ENCODE data around the gene FGGY. TPM values are rescaled to one million over a fixed set of nuclear protein-coding genes. Genes with fewer than 3 reads are reported as not detected.
"Not testable (repeated sequence)": the region's sequence is repeated elsewhere in the genome, so short reads cannot be mapped to it uniquely, and the experiment has no call there.

The FGGY gene
- polyA plus RNA-seq, 3 donors, result 22.8 to 26.2 (median 26.1) TPM

GRCh38 chr1:59345221-59345620 lies 48.3 kb downstream of the FGGY start:
- no peak for DNase-seq (ENCODE audit: low read depth in 3 of 3, low spot score in 2 of 3)

DNA sequence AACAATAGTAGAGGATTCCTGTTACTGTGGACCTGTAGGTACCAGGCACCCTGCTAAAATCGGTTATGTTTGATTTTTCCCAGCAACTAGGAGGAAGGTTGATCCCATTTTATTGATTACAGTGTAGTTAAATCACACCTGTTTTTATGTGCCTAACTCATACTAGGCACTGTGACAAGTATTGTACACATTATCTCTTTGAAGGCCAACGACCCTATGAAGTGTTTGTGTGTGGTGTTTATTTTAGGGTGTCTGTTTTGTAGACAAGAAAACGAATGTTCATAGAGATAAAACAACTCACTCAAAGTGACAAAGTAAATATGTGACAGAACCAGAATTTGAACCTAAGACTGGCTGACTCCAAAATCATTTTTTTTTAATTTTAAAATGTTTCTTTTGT lies 49.5 kb downstream of the FGGY start:
- no peak for DNase-seq (ENCODE audit: low read depth in 3 of 3, low spot score in 2 of 3)

- DNase-seq (ENCODE audit: low read depth in 3 of 3, low spot score in 2 of 3), result no peak
Measured at GRCh38 chr1:59349101-59349500, 52.2 kb downstream of the FGGY start.

DNA sequence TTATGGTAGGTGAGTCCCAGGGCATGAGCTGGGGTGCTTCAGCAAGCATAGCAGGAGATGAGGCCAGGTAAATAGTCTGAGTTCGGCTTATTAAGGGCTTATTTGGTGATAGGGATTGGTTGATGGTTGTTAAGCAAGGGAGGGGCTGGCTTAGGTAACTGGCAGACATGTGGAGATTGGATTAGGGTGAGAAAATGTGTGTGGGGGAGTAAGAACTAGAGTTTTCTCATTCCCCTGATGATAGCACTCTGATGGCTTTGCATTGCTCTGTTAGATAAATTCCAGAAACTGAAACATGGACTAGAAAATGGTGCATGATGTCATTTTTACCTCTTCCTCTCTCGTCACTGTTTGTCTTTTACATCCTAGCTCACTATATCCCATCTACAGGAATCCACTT lies 53.6 kb downstream of the FGGY start:
- no peak for DNase-seq (ENCODE audit: low read depth in 3 of 3, low spot score in 2 of 3)

DNA sequence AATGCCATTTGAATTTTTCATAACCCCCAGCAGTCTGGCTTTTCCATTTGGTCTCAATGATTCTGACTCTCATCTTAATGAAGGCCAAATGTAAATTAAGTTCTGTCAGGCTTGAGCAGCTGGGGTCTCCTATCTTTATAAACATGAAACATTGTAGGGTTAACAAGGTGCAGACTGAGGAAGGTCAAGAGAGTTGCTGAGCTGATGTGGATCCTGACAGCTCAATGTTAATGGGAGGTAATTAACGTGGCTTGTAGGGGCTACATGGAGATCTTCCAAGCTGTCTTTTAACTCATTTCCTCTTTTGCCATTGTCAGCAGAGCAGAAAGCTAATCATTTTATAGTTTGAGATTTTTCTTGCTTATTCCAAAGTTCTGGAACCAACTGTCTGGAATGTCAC lies 55.2 kb downstream of the FGGY start:
- no peak for DNase-seq (ENCODE audit: low read depth in 3 of 3, low spot score in 2 of 3)

GRCh38 chr1:59353453-59353852 lies 56.6 kb downstream of the FGGY start:
- DNase-seq (ENCODE audit: low read depth in 3 of 3, low spot score in 2 of 3), result no peak

DNA sequence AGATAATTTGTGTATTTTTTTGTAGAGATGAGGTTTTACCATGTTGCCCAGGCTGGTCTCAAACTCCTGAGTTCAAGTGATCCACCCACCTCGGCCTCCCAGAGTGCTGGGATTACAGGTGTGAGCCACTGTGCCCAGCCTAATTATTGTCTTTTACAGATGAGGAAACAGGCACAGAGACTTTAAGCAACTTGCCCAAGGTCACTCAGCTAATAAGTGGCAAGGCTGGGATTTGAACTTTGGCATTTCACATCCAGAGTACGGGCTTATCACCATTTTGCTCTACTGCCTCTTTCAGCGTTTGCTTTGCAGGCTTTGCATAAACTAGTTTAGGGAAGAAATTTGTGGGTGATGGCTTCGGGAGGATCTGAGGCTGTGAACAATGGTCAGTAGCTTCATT lies 57.3 kb downstream of the FGGY start:
- DNase-seq (ENCODE audit: low read depth in 3 of 3, low spot score in 2 of 3), result not testable (repeated sequence)

DNA sequence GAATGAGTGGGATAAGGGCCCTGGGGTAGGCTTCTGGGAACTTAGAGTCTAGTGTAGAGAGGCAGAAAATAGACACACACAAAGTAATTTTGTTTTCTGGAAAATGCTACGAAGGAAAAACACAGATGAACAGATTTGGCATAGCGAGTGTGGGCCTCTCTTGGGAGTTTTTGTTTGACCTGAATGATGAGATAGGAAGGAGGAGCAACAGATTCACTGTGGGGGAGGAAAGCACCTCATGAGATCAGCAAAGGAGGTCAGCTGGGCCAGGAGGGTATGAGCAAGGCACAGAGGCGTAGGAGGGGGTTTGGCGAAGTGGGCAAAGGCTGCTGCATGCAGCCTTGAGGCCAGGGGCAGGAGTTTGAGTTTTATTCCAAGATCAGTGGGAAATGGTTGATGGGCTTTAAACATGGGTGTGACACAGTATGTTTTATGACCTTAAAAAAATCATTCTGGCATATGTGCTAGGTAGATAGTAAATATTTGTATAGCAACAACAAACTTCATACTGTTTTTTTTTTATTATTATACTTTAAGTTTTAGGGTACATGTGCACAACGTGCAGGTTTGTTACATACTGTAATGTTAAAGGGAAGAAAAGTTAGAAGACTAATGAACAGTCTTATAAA lies 57.9 kb downstream of the FGGY start:
- DNase-seq (ENCODE audit: low read depth in 3 of 3, low spot score in 2 of 3), result no peak

GRCh38 chr1:59355361-59355760 lies 58.5 kb downstream of the FGGY start:
- DNase-seq (ENCODE audit: low read depth in 3 of 3, low spot score in 2 of 3), result no peak

- no peak for DNase-seq (ENCODE audit: low read depth in 3 of 3, low spot score in 2 of 3)
Measured at GRCh38 chr1:59356627-59357026, 59.7 kb downstream of the FGGY start.

DNA sequence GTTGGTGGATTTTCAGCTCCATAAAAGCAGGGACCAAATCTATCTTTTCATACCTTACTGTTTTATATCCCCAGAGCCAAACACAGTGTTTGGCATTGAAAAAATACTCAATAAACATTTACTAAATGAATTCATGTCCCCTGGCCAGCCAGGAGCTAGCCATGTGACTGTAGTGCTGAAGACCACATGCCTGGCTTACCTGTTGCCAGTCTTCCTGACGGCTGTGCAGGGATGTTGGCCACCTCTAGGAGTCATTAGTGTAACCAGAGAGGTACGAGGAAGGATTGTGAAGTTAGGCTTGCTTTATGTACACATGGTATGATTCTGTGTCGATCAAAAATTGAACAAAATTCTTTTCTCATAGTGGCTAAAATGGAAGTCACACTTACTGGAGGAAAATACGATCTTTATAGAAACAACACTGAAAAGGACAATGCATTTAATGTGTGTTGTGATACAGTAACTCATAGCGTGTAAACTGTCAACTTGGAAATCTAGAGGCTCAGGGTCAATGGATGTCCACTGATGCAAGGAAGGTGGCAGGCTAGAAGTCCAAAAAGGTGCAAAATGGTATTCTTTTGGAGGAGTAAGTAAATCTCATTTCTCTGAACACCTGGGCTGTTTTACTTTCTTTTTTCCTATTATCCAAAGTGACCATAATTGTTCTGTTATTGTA lies 60.9 kb downstream of the FGGY start:
- no peak for DNase-seq (ENCODE audit: low read depth in 3 of 3, low spot score in 2 of 3)

- DNase-seq (ENCODE audit: low read depth in 3 of 3, low spot score in 2 of 3), result no peak
Measured at GRCh38 chr1:59359325-59359724, 62.4 kb downstream of the FGGY start.

DNA sequence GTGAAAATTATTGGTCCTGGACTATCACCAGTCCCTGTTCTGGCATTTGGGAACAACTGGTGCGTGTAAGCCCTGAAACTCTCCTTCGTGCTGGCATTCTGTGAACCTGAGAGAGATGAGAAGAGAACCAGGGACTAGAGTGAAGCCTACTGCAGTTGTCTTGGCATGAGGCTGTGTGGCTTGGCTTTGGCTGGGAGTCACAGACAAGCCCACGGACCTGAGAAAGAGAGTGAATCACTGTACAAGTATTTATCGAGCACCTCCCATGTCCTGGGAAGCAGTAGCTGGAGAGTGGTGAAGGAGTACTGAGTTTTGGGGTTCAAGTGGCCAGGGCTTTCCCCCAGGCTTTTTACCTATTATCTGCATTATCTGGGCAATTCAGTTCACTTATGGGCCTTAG lies 63.3 kb downstream of the FGGY start:
- DNase-seq (ENCODE audit: low read depth in 3 of 3, low spot score in 2 of 3), result no peak

DNA sequence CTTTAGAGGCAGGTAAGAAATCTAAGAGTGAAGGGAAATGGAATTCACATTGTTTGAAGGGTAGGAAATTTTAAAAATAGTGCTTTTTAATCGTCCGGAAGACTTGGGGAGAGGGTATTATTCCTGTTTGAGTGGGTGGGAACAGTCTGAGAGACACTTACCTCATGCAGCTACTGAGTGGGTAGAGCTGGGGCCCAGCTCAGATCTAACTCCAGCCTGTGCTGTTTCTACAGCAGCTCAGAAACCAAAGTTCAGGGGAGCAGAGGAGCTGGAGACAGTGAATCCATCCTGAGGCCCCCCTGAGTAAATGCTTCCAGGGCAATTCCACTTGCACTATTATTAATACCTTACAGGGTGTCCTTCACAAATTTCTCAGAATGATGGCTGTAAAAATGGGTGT lies 63.8 kb downstream of the FGGY start:
- no peak for DNase-seq (ENCODE audit: low read depth in 3 of 3, low spot score in 2 of 3)

DNA sequence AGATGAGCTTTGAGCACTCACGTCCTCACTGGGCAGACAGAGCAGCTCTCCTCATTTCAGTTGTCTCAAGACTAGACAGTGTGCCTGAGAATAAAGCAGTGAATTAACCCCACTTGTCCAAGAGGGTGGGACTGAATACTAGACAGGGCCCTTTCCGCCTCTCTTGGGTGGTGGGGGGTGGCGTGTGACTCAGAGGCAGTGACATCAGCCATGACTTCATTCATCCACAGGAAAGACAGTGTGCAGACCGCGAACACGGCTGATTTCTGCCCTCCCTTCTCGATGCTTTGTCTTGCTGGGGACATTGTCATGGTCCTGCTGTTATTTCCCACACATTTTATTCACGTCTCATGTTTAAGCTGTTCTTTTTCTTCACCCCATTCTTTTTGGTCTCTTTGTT lies 64.9 kb downstream of the FGGY start:
- no peak for DNase-seq (ENCODE audit: low read depth in 3 of 3, low spot score in 2 of 3)

DNA sequence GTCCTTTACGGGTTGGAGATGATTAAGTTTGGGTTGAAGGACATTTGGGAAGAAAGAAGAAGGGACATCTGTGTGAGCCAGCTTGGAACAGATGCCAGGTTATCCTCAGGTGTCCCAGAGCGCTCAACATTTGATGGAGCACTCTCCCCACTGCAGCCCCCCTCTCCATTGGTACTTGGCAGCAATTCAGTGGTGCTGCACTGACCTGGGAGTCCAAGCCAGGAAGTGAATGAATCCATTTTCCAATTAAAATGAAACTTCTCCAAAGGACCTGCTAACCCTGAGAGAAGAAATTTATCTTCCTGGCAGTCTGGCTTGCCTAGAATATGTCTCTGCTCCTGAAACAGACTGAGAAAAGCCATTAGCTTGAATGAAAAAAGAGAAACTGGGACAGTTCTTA lies 67.1 kb downstream of the FGGY start:
- no peak for DNase-seq (ENCODE audit: low read depth in 3 of 3, low spot score in 2 of 3)

GRCh38 chr1:59366346-59366745 lies 69.5 kb downstream of the FGGY start:
- no peak for DNase-seq (ENCODE audit: low read depth in 3 of 3, low spot score in 2 of 3)

GRCh38 chr1:59367301-59368007 lies 70.6 kb downstream of the FGGY start:
- DNase-seq (ENCODE audit: low read depth in 3 of 3, low spot score in 2 of 3), result no peak

- DNase-seq (ENCODE audit: low read depth in 3 of 3, low spot score in 2 of 3), result no peak
Measured at GRCh38 chr1:59368008-59368670, 71.2 kb downstream of the FGGY start.

GRCh38 chr1:59375321-59376220 lies 78.7 kb downstream of the FGGY start:
- no peak for DNase-seq (ENCODE audit: low read depth in 3 of 3, low spot score in 2 of 3)
